ENCODE data around the gene HMHB1. TPM values are rescaled to one million over a fixed set of nuclear protein-coding genes. Genes with fewer than 3 reads are reported as not detected.

HMHB1 gene
- not detected in 2 replicates for total RNA-seq

DNA sequence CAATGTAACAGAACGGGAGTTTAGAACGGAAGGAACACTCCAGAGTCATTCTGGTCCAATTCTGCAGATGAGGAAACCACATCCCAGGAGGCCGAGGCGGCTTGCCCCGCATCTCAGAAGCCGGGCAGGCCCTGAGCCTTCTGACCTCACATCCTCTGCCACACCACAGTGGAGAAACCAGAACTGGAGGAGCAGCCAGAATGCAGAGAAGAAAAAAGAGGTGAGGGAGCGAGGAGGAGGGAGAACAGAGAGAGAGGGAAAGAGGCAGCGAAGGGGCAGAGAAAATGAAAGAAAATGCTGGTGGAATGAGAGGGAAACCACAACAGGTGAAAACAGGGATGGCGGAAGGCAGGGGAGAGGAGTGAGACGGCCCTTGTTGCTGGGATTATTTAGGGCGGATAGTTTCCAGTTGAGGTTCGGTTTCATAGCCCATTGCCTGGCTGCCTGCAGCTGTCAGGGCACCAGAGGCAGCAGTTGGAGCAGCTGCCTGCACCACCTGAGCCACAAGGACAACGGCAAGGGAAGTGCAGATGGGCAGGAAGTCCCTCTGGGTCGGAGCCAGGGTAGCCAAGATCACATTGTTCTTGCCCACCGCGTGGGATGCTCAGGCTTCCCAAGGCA lies at the start of gene HMHB1:
HMHB1 (plus strand) TSS at position 77 of the 621 bp plus-strand sequence.

